Activated CD8-positive, alpha-beta memory T cell treated with anti-CD3 and anti-CD28 coated beads, Interleukin-2, amount 10 ng/mL, durations not matched to agents 7 days and 5 days (primary cell): ENCODE results near the gene TEAD4. TPM values are rescaled to one million over a fixed set of nuclear protein-coding genes. Genes with fewer than 3 reads are reported as not detected.

Experiments used
- ATAC-seq: fragments of 150-1000 bp; cut with Tn5 transposase; one replicate; pipeline ENCODE4 v1.10.0; 2021; ENCODE audit warnings: moderate library complexity
- CTCF ChIA-PET: fragments of 350-600 bp; sonication (Branson Sonifier 250); formaldehyde crosslinking; loops from one replicate; lab custom pipeline; 2021; ENCODE audit warnings: antibody characterized with exemption; lab: Charles Lee
- DNase-seq: peaks from one replicate; pipeline ENCODE4 v3.0.0-alpha.2; 2020
- H3K27ac Mint-ChIP-seq: one replicate; pipeline ENCODE4 v1.8.0; 2021; ENCODE audit warnings: mild to moderate bottlenecking, mixed read lengths
- H3K27me3 Mint-ChIP-seq: one replicate; pipeline ENCODE4 v1.8.0; 2021; ENCODE audit warnings: mixed read lengths
- H3K36me3 Mint-ChIP-seq: one replicate; pipeline ENCODE4 v1.8.0; 2021; ENCODE audit warnings: mild to moderate bottlenecking, mixed read lengths
- H3K4me1 Mint-ChIP-seq: one replicate; pipeline ENCODE4 v1.8.0; 2021; ENCODE audit warnings: mixed read lengths
- H3K4me3 Mint-ChIP-seq: one replicate; pipeline ENCODE4 v1.8.0; 2021; ENCODE audit warnings: mild to moderate bottlenecking, moderate library complexity, mixed read lengths
- H3K9me3 Mint-ChIP-seq: one replicate; pipeline ENCODE4 v1.8.0; 2022; ENCODE audit warnings: low read depth, mixed read lengths
- total RNA-seq, 2 experiments: library from RNA; stranded (reverse); gene quantifications; one replicate each; pipeline ENCODE4 v1.2.3, GENCODE V29; 2021

TEAD4 gene
- total RNA-seq, 2 experiments from 2014 or later = 0.44 to 1.6 TPM

DNA sequence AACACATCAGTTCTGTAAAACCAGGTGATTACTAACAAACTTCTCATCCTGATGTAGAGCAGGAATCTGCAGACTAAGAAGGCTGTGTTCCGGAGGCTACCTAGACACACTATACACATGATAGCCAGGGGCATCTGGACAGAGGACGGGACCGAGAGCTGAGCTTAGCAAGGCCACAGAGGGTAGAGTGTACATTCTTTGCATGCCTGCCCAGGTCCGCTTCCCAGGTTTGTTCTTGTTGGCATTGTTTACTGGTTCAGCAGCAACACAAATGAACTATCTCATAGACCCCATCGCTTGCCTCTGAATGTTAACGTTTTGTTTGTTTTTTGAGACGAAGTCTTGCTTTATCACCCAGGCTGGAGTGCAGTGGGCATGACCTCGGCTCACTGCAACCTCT lies 17.7 kb upstream of the TEAD4 start:
- no peak for ATAC-seq
- CTCF ChIA-PET = no interaction called here

DNA sequence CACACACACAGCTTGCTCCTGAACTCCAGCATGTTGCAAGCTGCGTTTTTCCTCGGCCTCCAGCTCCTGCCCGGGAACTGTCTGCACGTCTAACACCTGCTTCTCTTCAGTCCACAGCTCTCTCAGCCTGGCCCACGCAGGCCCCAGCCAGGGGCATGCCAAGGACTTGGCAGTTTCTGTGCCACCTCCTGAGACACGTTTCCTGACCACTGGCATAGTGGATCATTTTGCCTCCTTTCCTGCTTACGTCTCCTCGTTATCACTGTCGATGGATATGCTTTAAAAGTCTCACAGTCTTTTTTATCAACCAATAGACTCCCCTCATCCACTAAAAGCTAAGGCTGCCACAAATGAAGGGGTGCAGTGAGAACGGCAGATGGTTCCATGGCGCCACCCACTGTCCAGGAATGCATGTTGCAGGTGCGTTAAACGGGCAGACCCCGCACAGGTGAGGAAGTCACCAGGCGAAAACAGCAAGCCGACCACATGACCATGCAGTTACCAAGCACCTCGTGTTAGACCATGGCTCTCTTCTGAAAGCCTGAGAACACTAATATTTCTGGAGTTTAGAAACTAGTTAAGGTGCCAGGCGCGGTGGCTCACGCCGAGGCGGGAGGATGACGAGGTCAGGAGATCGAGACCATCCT lies 14.7 kb upstream of the TEAD4 start:
- H3K27ac Mint-ChIP-seq = no peak overlapping the region
- H3K4me3 Mint-ChIP-seq = no peak overlapping the region
- H3K4me1 Mint-ChIP-seq = peaks cover 3% of the 10 kb centered on the region
- CTCF ChIA-PET = interaction anchor here (0.6 to 2.8 kb wide), 17 partner anchors 12 to 160 kb away, joined by 3 to 14 read pairs (median 4); partner anchors contain the start of gene TULP3
- DNase-seq (peak; percentile 72), ATAC-seq (peak; percentile 68)
- H3K27me3 Mint-ChIP-seq = peaks cover 12% of the 10 kb centered on the region
- H3K36me3 Mint-ChIP-seq = no peaks in the 10 kb centered on the region
- H3K9me3 Mint-ChIP-seq = no peaks in the 10 kb centered on the region

More for the DNA sequence above, 17.7 kb upstream of the TEAD4 start:
- Mint-ChIP-seq H3K27me3 (no peaks in the 10 kb centered on the region), H3K4me3 (no peak overlapping the region), H3K4me1 (peaks cover 3% of the 10 kb centered on the region), H3K36me3 (peaks cover 1% of the 10 kb centered on the region), H3K27ac (no peak overlapping the region), H3K9me3 (no peaks in the 10 kb centered on the region)
- no peak for DNase-seq

DNA sequence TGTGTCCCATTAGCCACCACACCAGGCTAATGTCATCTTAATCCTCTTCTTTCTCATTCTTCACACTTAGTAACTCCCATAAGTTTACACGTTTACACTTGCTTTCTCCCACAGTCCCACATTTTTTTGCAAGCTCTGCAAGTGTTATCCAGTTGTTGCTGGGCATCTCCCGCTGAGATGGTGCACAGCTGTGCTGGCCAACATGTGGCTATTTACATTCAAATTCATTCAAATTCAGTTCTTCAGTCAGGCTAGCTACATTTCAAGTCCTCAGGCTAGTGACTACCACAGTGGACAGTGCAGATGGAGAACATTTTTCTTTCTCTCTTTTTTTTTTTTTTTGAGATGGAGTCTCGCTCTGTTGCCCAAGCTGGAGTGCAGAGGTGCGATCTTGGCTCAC lies 9.8 kb upstream of the TEAD4 start:
- DNase-seq (no peak), ATAC-seq (no peak)
- Mint-ChIP-seq H3K9me3 (no peaks in the 10 kb centered on the region), H3K4me1 (peaks cover 3% of the 10 kb centered on the region), H3K36me3 (no peaks in the 10 kb centered on the region), H3K27ac (no peak overlapping the region), H3K27me3 (peaks cover 20% of the 10 kb centered on the region), H3K4me3 (no peak overlapping the region)
- CTCF ChIA-PET = no interaction called here

DNA sequence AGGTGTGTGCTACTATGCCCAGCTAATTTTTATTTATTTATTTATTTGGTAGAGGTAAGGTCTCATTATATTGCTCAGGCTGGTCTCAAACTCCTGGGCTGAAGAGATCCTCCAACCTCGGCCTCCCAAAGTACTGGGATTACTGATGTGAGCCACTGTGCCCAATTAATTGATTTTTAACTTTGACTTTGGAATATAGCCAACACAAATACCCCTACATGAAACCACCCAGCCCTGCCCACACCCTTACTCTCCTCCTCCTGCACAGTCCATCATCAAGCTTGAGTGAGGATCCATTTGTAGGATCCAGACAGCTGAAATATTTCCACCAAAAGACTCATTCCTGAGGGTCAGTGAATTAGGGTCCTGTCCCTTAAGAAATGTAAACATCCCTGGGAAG lies 3.3 kb upstream of the TEAD4 start:
- H3K4me3 Mint-ChIP-seq = no peak overlapping the region
- DNase-seq (no peak), ATAC-seq (no peak)
- no peak overlapping the region for H3K27ac Mint-ChIP-seq
- CTCF ChIA-PET = no interaction called here
- no peaks in the 10 kb centered on the region for H3K9me3 Mint-ChIP-seq
- H3K36me3 Mint-ChIP-seq = no peaks in the 10 kb centered on the region
- H3K27me3 Mint-ChIP-seq = peaks cover 43% of the 10 kb centered on the region
- H3K4me1 Mint-ChIP-seq = peaks cover 13% of the 10 kb centered on the region

DNA sequence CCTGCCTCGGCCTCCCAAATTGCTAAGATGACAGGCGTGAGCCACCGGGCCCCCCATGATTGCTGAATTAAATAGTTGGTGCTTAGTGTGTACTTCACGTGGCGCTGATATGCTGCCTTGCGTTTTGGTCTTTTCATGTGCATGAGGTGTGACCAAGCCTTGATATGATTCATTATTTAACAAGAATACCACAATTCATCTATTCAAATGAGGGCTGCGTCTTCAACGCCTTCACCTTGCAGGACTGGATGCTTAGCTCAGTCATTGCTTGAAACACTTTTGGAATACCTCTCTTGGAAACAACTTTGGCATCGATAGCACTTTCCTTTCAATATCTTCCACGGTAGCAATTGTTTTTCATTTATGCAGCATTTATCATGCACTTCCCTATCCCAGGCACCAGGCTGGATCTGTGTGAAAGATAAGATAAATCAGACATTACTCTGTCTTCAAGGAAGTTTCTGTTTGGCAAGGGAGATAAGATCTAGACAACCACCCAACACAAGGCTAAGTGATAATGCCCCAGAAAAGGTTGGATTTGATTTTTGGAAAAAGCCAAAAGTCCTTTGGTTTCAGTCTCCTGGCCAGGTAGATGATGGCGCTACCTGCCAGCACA lies 1.3 kb upstream of the TEAD4 start:
- Mint-ChIP-seq H3K27me3 (peaks cover 52% of the 10 kb centered on the region), H3K4me1 (peaks cover 13% of the 10 kb centered on the region), H3K9me3 (no peaks in the 10 kb centered on the region), H3K4me3 (no peak overlapping the region), H3K27ac (no peak overlapping the region), H3K36me3 (no peaks in the 10 kb centered on the region)
- CTCF ChIA-PET = no interaction called here
- DNase-seq (no peak), ATAC-seq (no peak)

DNA sequence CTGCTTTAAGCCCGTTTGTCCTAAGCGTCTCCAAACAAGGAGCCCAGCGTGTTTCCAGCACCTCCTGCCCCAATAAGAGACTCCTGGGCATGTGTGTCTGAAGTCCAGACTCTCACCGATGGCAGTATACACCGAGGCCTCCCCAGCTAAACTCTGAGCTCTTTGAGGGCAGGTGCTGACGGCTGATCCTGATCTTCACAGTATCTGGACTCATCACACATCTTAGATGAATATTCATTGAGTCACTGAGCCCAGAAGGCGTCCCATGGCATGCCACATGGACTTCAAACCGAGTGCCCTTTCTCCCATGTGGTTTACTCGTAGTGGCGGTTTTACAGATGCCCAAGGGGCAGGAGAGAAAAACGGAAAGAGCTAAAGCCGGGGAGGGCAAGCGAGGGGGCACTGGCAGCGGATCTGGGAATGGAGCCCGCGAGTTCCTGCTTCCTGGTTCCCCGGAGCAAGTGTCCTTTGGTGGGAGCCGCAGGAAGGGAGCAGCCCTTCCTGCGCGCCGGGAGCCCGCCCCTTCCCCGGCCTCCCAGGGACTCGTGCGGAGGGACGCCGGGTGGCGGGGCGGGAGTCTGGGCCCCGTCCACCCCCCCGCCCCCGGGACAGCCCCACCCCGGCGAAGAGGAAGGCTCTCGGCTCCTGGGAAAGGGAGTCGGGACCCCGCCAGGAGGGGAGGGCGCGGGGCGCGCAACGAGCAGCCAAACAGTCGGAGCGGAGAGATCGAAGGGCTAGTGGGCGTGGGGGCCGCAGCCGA lies 585 bp upstream of the TEAD4 start:
- CTCF ChIA-PET = no interaction called here
- Mint-ChIP-seq H3K4me1 (peaks cover 13% of the 10 kb centered on the region), H3K4me3 (peak overlapping the region; percentile 47), H3K27ac (no peak overlapping the region), H3K27me3 (peaks cover 59% of the 10 kb centered on the region), H3K36me3 (no peaks in the 10 kb centered on the region), H3K9me3 (no peaks in the 10 kb centered on the region)
- ATAC-seq (no peak), DNase-seq (no peak)

DNA sequence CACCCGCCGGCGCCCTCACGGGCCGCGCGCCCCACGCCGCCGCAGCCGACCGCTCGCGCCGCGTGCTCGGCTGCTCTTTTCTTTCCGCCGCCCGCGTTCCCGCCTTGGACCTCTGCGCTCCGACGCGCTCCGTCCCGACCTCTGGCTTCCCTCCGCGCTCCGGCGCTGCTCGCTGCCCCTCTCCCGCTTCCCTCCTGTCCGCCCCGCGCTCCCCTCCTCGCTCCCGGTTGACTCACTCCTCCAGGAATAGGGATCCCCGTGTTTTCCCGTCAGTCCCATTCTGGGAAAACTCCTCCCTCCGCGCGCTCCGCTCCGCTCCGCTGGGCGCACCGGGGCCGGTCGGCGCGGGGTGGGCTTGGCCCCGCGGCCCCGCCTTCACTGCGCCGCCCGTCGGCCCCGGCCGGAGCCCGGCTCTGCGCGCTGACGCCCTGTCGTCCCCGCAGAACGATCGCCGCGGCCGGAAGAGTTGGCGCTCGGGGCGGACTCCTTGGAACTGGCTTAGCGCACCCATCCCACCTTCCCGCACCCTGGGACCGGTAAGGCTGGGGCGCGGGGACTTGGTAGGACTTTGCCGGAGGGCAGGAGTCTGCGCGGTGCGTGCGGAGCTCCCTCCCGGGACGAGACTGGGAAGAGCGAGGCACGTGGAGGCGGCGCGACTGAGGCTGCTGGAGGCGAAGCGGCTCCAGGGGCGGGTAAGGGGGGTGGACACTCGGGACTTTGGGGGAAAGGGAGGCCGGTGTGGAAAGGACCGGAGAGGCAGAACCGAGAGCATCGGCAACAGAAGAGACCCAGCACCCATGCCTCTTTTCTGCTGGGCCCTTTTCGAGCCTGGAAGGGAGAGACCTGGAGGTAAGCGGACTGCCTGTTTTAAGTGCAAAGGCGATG lies 550 bp downstream of the TEAD4 start:
- Mint-ChIP-seq H3K4me1 (peaks cover 13% of the 10 kb centered on the region), H3K27me3 (peaks cover 61% of the 10 kb centered on the region), H3K36me3 (no peaks in the 10 kb centered on the region), H3K27ac (no peak overlapping the region), H3K4me3 (peak overlapping the region; percentile 55), H3K9me3 (no peaks in the 10 kb centered on the region)
- CTCF ChIA-PET = no interaction called here
- DNase-seq (no peak), ATAC-seq (peak; percentile 52)

DNA sequence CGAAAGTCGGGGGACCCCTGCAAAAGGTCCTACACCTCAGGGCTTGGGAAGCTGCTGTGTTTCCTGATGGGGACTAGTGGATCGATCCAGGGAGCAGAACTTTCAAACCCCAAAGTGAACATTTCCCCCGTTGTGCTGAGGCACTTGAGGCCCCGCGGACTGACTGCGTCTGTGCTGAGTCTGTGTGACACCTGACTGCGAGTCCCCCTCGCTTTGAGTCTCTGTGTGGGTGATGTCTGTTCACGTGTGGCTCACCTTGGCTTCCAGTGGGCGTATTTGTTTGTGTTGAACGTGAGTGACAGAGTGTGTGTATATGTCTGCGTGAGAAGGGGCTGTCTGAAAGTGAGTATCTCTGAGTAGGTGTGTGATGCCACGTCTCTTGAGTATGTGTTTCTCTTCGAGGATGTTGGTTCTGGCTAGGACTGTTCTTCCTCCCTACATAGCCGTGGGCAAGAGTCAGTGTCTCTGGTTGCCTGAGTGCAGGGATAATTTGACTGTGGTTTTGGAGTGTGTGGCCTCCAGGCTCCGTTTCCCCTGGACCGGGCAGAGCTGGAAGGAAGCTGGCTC lies 1.3 kb downstream of the TEAD4 start:
- Mint-ChIP-seq H3K27ac (no peak overlapping the region), H3K36me3 (no peaks in the 10 kb centered on the region), H3K4me3 (peak overlapping the region; percentile 1), H3K4me1 (peaks cover 13% of the 10 kb centered on the region), H3K9me3 (no peaks in the 10 kb centered on the region), H3K27me3 (peaks cover 61% of the 10 kb centered on the region)
- CTCF ChIA-PET = no interaction called here
- no peak for DNase-seq
- ATAC-seq = peak; percentile 19

DNA sequence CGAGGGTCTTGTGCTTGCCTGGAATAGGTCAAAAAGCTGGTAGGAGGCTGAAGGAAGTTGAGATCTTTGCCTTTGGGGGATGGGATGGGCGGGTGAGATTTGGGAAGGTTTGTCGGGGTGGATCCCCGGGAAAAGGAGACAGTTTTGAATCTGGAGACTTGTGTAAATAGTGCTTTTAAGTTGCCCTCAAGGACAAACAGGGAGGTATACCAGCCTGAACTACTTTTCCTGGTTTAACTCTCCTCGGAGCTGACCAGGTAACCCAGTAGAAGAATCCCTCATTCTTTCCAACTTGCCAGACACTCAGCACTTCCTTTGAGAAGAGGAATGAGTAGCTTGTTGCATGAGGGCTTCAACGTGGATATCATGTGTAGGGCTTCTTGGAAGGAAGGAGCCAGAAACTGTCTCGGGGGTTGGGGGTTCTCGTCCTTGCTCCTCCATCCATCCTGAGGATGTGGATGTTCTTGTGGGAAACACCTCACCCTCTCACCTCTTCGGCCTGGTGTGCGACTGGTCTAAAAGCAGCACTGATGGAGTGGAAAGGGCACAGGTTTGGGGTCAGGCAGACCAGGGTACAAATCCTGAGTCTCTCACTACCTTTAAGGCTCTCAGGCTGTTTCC lies 1.9 kb downstream of the TEAD4 start:
- Mint-ChIP-seq H3K4me3 (peak overlapping the region; percentile 1), H3K4me1 (peaks cover 13% of the 10 kb centered on the region), H3K36me3 (no peaks in the 10 kb centered on the region), H3K27ac (no peak overlapping the region), H3K27me3 (peaks cover 58% of the 10 kb centered on the region), H3K9me3 (no peaks in the 10 kb centered on the region)
- CTCF ChIA-PET = no interaction called here
- DNase-seq (no peak), ATAC-seq (no peak)

DNA sequence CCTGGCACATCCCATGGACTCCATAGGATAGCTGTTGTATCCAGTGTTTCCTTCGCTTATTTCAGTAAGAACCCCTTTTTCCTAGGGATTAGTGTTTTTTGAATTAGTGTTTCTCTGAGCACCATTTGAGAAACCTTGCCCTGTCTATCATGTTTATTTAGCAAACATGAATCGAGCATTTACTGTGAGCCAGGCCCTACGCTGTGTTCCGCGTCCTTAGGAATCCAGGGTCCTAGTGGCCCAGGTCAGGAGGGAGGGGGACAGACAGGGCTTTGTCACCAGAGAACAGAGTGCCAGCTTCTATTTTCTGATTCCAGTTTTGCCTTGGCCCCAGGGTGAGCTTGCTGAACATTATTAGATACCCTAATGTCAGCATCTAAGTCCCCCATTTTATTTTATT lies 2.5 kb downstream of the TEAD4 start:
- ATAC-seq (no peak), DNase-seq (no peak)
- Mint-ChIP-seq H3K27me3 (peaks cover 54% of the 10 kb centered on the region), H3K27ac (no peak overlapping the region), H3K9me3 (no peaks in the 10 kb centered on the region), H3K4me1 (peaks cover 13% of the 10 kb centered on the region), H3K36me3 (no peaks in the 10 kb centered on the region), H3K4me3 (no peak overlapping the region)
- CTCF ChIA-PET = no interaction called here

DNA sequence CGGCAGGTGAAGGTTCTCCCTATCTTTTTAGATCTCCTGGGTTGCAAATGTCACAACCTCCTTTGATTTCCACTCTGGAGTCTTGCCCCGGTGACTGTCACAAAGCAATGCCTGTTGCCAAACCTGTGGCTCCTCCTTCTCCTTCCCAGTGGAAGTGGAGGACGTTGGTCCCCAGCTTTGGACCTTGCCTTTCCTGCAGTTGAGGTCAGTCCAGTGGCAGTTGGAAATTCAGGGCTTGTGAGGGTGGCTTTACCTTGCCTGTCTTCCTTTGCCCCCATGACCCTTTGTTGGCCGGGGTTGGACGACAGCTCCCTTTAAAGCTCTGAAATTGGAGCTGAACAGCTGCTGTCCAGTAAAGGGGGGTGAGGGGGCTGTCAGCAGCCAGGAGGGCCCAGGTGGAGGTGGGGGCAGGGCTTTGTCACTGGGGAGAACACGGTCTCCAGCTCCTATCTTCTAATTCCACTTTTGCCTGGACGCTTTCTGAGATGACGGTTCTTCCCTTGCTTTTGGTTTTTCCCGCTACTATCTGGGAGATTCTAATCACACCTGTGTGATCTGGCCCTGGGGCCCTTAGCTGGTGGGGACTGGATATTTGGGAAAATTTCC lies 4.1 kb downstream of the TEAD4 start:
- ATAC-seq (no peak), DNase-seq (no peak)
- peaks cover 40% of the 10 kb centered on the region for H3K27me3 Mint-ChIP-seq
- H3K4me3 Mint-ChIP-seq = no peak overlapping the region
- H3K4me1 Mint-ChIP-seq = peaks cover 13% of the 10 kb centered on the region
- CTCF ChIA-PET = no interaction called here
- H3K9me3 Mint-ChIP-seq = no peaks in the 10 kb centered on the region
- no peaks in the 10 kb centered on the region for H3K36me3 Mint-ChIP-seq
- no peak overlapping the region for H3K27ac Mint-ChIP-seq

DNA sequence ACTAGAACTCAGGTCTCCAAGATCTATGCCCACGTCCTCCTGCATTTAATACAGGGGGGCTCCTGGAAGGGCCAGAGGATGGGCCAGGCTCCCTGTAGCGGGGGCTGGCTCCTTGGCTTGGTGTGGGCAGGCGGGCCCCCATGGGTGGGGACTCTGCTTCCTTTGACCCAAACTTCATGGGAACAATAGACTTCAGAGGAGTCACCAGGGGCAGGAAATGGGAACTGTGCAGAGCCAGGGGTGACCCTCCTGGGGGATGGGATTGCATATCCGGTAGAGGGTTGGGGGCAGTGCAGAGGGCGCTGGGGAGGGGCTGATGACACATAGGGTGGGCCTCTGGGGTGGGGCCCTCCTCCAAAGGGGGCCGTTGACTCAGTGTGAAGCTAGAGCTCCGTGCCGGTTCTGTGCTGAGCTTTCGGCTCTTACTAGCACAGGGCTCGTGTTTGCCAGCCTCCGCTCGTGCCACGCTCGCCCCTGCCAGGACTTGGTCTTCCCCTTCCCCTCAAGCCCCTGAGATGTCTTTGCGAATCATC lies 4.6 kb downstream of the TEAD4 start:
- no peak overlapping the region for H3K4me3 Mint-ChIP-seq
- CTCF ChIA-PET = no interaction called here
- peaks cover 10% of the 10 kb centered on the region for H3K4me1 Mint-ChIP-seq
- H3K9me3 Mint-ChIP-seq = no peaks in the 10 kb centered on the region
- DNase-seq = no peak
- H3K36me3 Mint-ChIP-seq = no peaks in the 10 kb centered on the region
- ATAC-seq = no peak
- H3K27me3 Mint-ChIP-seq = peaks cover 35% of the 10 kb centered on the region
- no peak overlapping the region for H3K27ac Mint-ChIP-seq
